ENCODE measurements around the gene CHRM5. TPM values are rescaled to one million over a fixed set of nuclear protein-coding genes. Genes with fewer than 3 reads are reported as not detected.

The CHRM5 gene
- total and polyA plus RNA-seq, 4 donors = 0.01 to 0.23 TPM; not detected in 2

- Histone ChIP-seq H3K27ac (ENCODE audit: low read depth in 1 of 2, low read length in 1 of 2) (no peak overlapping the region), H3K27me3 (ENCODE audit: control insufficient read depth in 3 of 3, insufficient read depth in 3 of 3, low read length in 2 of 3) (no peaks in the 10 kb centered on the region), H3K9me3 (ENCODE audit: control insufficient read depth in 4 of 4, insufficient read depth in 3 of 4, low read length in 3 of 4) (no peaks in the 10 kb centered on the region), H3K4me1 (ENCODE audit: control insufficient read depth in 5 of 5, insufficient read depth in 5 of 5, low read length in 5 of 5) (peaks cover 0 to 4% (median 0%) of the 10 kb centered on the region in 5 donors), H3K36me3 (ENCODE audit: control insufficient read depth in 4 of 4, insufficient read depth in 4 of 4, low read length in 4 of 4) (no peaks in the 10 kb centered on the region), H3K9ac (ENCODE audit: insufficient read depth in 1 of 2, low read length in 2 of 2) (no peak overlapping the region), H3K4me3 (no peak overlapping the region)
- ATAC-seq (ENCODE audit: insufficient read depth, low FRiP score) (no peak), DNase-seq (no peak)
- TF ChIP-seq CTCF (IDR thresholded peaks at IDR 0.05; ENCODE audit: control extremely low read depth, extremely low read depth) = no peak
- 89 to 99% methylated on average over 1 of the region's 1 CpG for WGBS, 2 donors
These were observed 41.4 kb downstream of the CHRM5 start for GRCh38 chr15:34009656-34010055.

GRCh38 chr15:34010921-34011320 is 42.6 kb downstream of the CHRM5 start:
- no peak for ATAC-seq (ENCODE audit: insufficient read depth, low FRiP score)

DNA sequence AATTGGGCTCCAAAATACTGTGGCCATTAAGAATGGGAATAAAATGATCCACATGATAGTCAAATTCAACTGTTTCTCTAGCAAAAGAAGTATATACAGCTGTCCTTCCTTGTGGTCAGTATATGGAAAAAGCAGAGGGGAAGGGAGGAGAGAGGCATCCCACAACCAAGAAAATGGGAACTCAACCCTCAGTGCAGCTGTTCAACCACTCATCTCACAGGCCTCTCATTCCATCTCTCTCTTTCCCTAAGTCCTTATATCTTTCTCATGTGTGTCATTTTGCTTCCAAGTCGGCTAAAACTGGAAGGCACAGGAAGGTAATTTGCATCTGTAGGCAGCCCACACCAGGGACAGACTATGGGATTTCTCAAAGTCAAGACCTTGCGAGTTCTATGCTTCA is 43.2 kb downstream of the CHRM5 start:
- no peak for DNase-seq
- Histone ChIP-seq H3K9me3 (ENCODE audit: control insufficient read depth in 4 of 4, insufficient read depth in 3 of 4, low read length in 3 of 4) (no peaks in the 10 kb centered on the region), H3K27me3 (ENCODE audit: control insufficient read depth in 3 of 3, insufficient read depth in 3 of 3, low read length in 2 of 3) (no peaks in the 10 kb centered on the region), H3K4me1 (ENCODE audit: control insufficient read depth in 5 of 5, insufficient read depth in 5 of 5, low read length in 5 of 5) (peaks cover 0 to 4% (median 0%) of the 10 kb centered on the region in 5 donors), H3K27ac (ENCODE audit: low read depth in 1 of 2, low read length in 1 of 2) (no peak overlapping the region), H3K36me3 (ENCODE audit: control insufficient read depth in 4 of 4, insufficient read depth in 4 of 4, low read length in 4 of 4) (no peaks in the 10 kb centered on the region), H3K9ac (ENCODE audit: insufficient read depth in 1 of 2, low read length in 2 of 2) (no peak overlapping the region), H3K4me3 (no peak overlapping the region)
- TF ChIP-seq CTCF (IDR thresholded peaks at IDR 0.05; ENCODE audit: control extremely low read depth, extremely low read depth) = no peak
- no peak for ATAC-seq (ENCODE audit: insufficient read depth, low FRiP score)
- WGBS, 2 donors = 80 to 84% methylated on average over 2 of the region's 2 CpGs

More at GRCh38 chr15:34010921-34011320, 42.6 kb downstream of the CHRM5 start:
- TF ChIP-seq CTCF (IDR thresholded peaks at IDR 0.05; ENCODE audit: control extremely low read depth, extremely low read depth) = no peak
- H3K36me3 ChIP-seq (ENCODE audit: control insufficient read depth in 4 of 4, insufficient read depth in 4 of 4, low read length in 4 of 4) = no peaks in the 10 kb centered on the region
- 93 to 94% methylated on average over 5 of the region's 5 CpGs for WGBS, 2 donors
- no peak overlapping the region for H3K27ac ChIP-seq (ENCODE audit: low read depth in 1 of 2, low read length in 1 of 2)
- H3K9me3 ChIP-seq (ENCODE audit: control insufficient read depth in 4 of 4, insufficient read depth in 3 of 4, low read length in 3 of 4) = no peaks in the 10 kb centered on the region
- H3K4me3 ChIP-seq = no peak overlapping the region
- peaks cover 0 to 4% (median 0%) of the 10 kb centered on the region in 5 donors for H3K4me1 ChIP-seq (ENCODE audit: control insufficient read depth in 5 of 5, insufficient read depth in 5 of 5, low read length in 5 of 5)
- no peak overlapping the region for H3K9ac ChIP-seq (ENCODE audit: insufficient read depth in 1 of 2, low read length in 2 of 2)
- H3K27me3 ChIP-seq (ENCODE audit: control insufficient read depth in 3 of 3, insufficient read depth in 3 of 3, low read length in 2 of 3) = no peaks in the 10 kb centered on the region
- no peak for DNase-seq

DNA sequence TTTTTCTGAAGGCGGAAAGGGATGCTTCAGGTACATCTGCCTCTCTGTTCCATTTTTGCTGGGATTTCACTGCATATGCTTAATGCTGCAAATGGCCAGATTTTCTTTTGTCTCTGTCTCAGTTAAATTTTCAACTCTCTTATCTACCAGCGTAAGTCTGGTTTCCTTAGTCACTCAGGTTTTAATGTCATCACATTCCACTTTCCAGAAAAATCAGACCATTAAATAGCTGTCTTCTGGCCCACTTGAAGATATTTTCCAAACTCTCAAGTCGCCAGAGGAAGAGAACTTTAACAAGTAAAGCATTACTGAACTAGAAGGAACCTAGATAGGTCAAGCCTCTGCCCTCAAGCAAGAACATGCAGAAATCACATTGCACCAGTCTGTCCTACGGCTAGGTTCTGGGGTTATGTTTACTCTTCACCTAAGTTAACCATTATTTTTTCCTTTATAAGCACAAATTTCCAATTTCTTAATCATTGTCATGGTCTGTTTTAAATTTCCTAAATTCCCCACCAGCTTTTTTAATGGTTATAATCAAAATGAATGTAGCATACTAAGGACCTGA is 44.2 kb downstream of the CHRM5 start:
- Histone ChIP-seq H3K9ac (ENCODE audit: insufficient read depth in 1 of 2, low read length in 2 of 2) (peak overlapping the region in 1 of 2 donors; percentile 23), H3K27me3 (ENCODE audit: control insufficient read depth in 3 of 3, insufficient read depth in 3 of 3, low read length in 2 of 3) (no peaks in the 10 kb centered on the region)

More for the DNA sequence above, 44.2 kb downstream of the CHRM5 start:
- no peaks in the 10 kb centered on the region for H3K36me3 ChIP-seq (ENCODE audit: control insufficient read depth in 4 of 4, insufficient read depth in 4 of 4, low read length in 4 of 4)
- ATAC-seq (ENCODE audit: insufficient read depth, low FRiP score) (no peak), DNase-seq (no peak)
- no peak overlapping the region for H3K27ac ChIP-seq (ENCODE audit: low read depth in 1 of 2, low read length in 1 of 2)
- H3K9me3 ChIP-seq (ENCODE audit: control insufficient read depth in 4 of 4, insufficient read depth in 3 of 4, low read length in 3 of 4) = no peaks in the 10 kb centered on the region
- 83 to 90% methylated on average over 4 of the region's 4 CpGs for WGBS, 2 donors
- no peak for TF ChIP-seq CTCF (IDR thresholded peaks at IDR 0.05; ENCODE audit: control extremely low read depth, extremely low read depth)
- H3K4me1 ChIP-seq (ENCODE audit: control insufficient read depth in 5 of 5, insufficient read depth in 5 of 5, low read length in 5 of 5) = peaks cover 0 to 4% (median 0%) of the 10 kb centered on the region in 5 donors
- H3K4me3 ChIP-seq = no peak overlapping the region
